GM12864 (cell line): ENCODE measurements around the gene STK39.

Experiments
- DNase-seq: peaks from one replicate; pipeline ENCODE4 v3.0.0-alpha.2; 2011; ENCODE audit warnings: low read depth
- H3K4me3 ChIP-seq: 2 replicates; pipeline ENCODE4 v1.5.1; 2011; ENCODE audit warnings: mild to moderate bottlenecking, low read depth, low read length, control low read depth
- CTCF ChIP-seq: IDR thresholded peaks from 2 replicates; pipeline ENCODE4 v1.5.1; 2011; ENCODE audit warnings: low read depth, mild to moderate bottlenecking, moderate library complexity, low read length, control low read depth, inconsistent platforms; ENCODE audit errors: missing control alignments

The STK39 gene

GRCh38 chr2:168029071-168029470 is 218.3 kb downstream of the STK39 start:
- no peak for TF ChIP-seq CTCF
- DNase-seq: no peak
- no peak overlapping the region for H3K4me3 ChIP-seq

DNA sequence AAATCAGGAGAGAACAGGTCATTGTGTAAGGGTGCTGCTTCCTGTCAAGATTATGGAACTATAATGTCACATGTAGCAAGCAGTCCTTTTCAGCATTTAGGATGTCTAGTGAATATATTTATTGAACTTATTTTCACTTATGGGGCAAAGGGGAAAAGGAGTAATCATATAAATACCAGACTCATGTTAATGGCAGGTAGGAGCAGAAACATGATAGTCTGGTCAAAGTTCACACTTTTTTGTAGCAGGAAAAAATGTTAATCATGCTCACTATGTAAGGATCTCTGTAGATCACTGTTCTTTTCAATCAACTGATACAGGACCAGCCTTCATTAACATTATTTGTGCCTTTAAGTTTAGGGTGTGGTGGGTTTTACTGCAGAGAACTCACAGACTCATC is 219.0 kb downstream of the STK39 start:
- H3K4me3 ChIP-seq: no peak overlapping the region
- no peak for DNase-seq
- TF ChIP-seq CTCF: no peak

- DNase-seq: no peak
- no peak for TF ChIP-seq CTCF
Measured at GRCh38 chr2:168025487-168026202, 221.8 kb downstream of the STK39 start.

GRCh38 chr2:168024459-168024858 is 222.9 kb downstream of the STK39 start:
- DNase-seq: no peak
- H3K4me3 ChIP-seq: no peak overlapping the region
- no peak for TF ChIP-seq CTCF

More at GRCh38 chr2:168025487-168026202, 221.8 kb downstream of the STK39 start:
- H3K4me3 ChIP-seq: no peak overlapping the region

- no peak for DNase-seq
- H3K4me3 ChIP-seq: no peak overlapping the region
- TF ChIP-seq CTCF: no peak
Measured at GRCh38 chr2:168021800-168022587, 225.4 kb downstream of the STK39 start.

GRCh38 chr2:168015274-168015953 is 232.0 kb downstream of the STK39 start:
- H3K4me3 ChIP-seq: no peak overlapping the region
- DNase-seq: no peak
- no peak for TF ChIP-seq CTCF
